CD4-positive, alpha-beta T cell treated with Interleukin-4 for 4 hours (primary cell): ENCODE results near the gene SPA17.

Experiments used
- DNase-seq: peaks from one replicate; pipeline ENCODE4 v3.0.0-alpha.2; 2020

The SPA17 gene

DNA sequence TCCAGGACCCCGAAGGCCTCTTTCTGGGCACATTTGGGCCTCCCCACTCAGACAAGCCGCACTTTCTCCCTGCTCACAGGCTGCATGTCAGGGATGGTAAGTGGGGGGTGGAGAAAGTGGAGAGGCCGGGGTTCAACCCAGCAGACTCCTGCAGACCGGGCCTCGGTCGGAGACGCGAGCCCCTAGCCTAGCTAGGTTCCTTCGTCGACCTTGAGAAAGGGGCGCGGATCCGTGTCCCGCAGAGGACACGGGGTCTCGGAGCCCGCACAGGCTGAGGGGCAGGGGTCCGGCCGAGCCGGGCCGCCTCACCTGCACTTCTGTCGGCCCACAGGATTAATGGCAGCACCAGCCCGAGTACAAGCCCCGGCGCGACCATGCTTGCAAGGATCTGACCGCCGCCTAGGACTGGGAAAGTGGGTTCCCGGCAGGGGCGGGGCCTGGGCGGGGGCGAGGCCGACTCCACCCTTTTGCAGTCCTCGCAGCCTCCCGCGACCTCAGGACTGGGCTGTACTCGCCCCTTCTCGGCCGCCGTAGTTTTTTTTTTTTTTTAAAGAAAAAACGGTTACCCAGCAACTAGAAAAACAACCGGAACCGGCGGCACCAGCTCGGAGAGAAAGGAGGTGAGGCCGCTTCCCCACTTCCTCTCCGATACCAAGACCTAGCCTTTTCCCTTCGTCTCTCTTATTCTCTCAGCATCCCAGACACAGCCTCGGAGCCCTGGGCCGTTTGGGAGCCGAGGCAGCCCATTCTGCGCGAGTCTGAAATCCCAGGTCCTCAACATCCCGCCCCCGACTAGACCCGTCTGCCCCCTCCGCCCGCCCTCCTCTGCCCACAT lies at the start of gene SPA17, which contains the start of gene SIAE:
Gene SPA17 (plus strand): TSS at position 572 of the 835 bp plus-strand sequence. CDS start 1,361 bp downstream, outside the sequence.
Gene SIAE (minus strand): TSS at position 407 of the 835 bp plus-strand sequence. CDS start 31 bp downstream, at position 376.
- peak; percentile 93 for DNase-seq

DNA sequence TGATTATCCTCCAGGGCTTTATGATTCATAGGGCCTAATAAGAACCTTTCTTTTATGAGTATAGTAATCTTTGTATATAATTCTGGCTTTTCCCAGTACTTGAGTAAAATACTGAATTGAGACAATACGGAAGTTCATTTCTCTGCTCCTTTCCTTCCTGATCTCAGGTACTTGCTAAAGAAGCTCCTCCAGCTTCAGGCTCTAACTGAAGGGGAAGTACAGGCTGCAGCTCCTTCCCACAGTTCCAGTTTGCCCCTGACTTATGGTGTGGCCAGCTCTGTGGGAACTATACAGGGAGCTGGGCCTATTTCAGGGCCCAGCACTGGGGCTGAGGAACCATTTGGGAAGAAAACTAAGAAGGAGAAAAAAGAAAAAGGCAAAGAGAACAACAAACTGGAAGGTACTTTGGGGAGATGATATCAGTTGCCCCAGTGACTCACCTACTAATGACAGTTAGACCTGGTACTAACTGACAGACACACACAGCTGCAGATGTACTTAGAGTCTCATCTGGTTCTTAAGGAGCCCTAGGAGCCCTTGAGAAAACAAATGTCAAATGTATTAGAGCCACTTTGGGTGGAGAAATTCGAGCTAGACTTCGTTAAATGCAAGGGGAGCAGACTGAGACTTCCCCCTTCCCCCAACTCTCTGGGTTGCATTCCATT lies 48.1 kb upstream of the SPA17 start:
- no peak for DNase-seq

DNA sequence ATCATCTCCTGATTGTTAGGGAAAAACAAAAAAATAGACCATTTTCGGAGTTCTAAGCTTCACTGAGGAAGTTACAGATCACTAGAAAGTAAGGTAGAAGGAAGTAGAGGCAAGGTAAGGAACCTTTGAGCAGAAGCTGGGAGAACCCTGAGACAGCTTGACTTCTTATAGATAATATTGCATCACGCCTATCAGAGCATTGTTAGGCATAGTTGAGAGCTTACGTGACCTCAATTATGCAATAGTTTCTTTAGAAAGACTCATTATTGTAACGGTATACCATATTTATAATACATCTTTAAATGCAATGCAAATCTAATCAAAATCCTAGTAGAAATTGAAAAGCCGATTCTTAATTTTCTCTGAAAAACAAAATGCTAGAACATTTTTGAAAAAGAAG lies 46.2 kb upstream of the SPA17 start:
- DNase-seq = no peak

- no peak for DNase-seq
These were observed 43.7 kb upstream of the SPA17 start for GRCh38 chr11:124629961-124630360.

GRCh38 chr11:124633355-124633754 lies 40.3 kb upstream of the SPA17 start:
- DNase-seq = no peak

DNA sequence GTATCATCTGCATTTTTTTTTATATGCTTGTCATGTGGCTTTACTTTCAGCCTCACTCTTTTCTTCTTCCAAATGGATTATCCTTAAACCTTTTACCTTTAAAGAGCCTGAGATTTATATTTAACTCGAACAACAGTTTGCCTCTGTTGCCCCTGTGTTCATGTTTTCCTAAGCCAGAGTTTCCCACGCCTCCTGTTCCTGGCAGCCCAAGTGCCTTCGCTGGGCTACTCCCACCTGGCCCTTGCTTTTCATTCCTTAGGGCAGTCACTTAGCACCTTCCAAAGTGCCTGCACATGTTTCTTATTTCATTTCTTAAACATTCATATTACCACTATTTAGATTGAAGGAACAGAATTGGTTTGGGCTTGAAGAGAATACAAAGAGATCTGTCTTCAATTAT lies 37.8 kb upstream of the SPA17 start:
- DNase-seq = no peak

DNA sequence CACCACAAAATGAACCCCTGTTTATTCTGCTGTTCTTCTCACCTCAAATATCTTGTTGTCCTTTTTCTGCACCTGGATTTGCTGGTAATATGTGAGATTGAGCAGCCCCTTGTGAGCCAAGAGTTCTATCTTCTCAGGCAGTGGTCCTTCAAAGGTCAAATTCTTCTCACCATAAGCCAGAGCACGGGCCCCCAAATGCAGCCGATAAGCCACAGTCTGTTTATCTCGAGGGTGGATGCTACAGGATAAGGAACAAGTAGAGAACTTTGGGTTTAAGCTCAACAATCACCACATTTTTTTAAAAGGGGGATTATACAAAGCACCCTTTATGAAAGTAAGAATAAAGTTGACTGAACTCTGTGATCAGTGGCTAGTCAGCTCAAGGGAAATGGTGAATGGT lies 35.2 kb upstream of the SPA17 start:
- DNase-seq = no peak

DNA sequence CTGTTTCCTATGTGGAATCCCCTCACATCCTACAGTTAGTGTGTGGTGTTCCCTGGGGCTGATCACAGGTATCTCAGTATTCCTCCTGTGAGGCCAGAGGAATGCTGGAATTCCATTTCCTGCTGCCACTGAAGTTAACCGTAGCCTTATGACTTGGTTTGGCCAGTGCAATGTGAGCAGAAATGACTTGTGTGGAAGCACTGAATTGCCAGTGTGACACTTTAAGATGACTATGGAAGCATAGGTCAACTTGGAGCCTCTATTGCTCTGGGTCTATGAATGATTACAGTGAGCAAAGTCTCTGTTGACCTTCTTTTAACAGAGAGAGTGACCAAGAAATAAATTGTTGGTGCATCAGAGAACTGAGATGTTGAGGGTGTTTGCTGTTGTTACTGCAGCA lies 34.5 kb upstream of the SPA17 start:
- no peak for DNase-seq

DNA sequence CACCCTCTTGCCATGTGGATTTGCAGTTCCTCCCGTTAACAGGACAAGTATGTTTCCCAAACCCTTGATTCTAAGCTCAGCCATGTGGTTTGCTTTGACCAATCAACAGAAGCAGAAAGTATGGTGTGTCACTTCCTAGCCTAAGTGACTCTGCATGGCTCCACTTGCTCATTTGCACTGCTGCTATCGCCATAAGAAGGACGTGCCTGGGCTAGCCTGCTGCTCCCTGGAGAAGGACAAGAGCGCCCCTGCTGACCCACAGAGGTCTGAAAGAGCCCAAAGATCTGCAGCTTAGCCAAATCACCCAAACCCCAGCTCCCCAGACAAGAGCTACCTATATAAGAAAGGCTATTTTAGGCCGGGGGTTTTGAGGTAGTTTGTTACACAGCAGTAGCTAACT lies 33.0 kb upstream of the SPA17 start:
- no peak for DNase-seq

GRCh38 chr11:124642628-124643027 lies 31.1 kb upstream of the SPA17 start:
- no peak for DNase-seq

GRCh38 chr11:124643042-124643604 lies 30.6 kb upstream of the SPA17 start:
- DNase-seq = no peak

DNA sequence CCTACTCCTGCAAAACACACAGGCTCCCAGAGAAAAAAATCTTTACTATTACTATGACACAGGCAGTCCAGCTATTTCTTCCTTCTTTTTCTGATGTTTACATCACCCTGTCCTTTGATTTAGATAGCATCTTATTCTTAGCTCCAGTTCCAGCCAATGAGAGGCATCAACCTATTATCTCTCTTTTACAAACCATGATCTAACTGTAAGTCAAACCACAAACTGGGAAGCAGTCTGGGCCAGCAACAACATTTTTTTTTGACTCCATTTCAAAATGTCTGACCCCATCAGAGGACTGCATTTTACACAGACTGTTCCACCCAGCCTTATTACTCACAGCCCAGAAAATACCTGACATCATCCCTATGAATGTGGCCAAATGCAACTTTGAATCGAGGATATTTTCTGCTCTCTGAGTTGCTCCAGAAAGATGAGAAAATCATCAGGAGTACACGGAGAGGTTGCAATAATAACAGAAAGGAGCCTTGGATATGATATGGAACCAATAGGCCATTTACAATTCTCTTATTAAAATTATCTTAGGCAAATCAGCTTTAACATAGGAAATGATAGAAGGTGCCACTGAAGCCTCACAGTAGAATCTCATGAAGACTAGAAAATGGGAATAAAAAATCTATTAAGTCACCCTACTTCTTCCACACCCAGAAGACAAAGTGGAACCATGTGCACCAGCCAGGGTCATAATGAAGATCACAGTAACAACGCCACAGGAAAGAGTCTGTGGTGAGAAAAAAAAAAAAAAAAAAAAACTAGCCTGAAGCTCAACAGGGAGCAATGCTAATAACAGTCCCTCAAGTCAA lies 29.9 kb upstream of the SPA17 start:
- no peak for DNase-seq

DNA sequence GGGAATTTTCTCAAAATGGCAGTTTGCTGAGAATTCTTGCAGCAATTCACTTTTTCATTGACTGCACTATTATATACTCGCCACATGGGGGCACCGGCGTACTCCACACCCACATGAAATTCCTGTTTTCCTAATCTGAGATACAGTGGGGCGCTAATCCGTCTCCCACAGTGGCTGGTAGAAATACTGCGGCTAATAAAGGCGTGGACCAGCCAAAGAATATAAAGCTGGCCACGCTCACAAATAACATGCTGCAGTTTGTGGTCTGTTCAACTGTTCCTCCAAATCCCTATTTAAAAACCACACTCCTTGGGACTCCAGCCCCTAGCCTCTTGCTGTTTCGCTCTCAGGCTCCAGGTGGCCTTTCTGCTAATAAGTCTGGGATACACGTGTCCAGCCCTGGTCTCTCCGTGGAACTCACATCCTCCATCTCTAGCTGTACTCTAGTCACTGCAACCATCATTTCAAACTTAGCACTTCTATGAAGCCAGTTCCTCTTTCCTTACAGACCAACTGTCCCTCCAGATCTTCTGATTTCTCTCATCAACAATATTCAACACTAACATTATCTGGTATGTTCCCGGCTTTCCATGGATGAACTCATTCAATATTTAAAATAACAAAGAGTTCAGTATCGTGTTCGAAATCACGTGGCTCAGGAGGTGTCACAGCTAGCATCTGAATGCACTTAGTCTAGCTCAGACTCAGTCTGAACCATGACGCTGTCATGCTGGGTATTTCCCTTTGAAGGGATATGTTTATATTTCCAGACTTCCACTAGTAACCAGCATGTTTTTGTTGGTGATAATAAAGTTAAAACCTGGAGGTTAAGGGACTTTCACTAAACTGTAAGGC lies 29.1 kb upstream of the SPA17 start:
- DNase-seq = peak; percentile 46

GRCh38 chr11:124646148-124646547 lies 27.6 kb upstream of the SPA17 start:
- DNase-seq = no peak

GRCh38 chr11:124648610-124649009 lies 25.1 kb upstream of the SPA17 start:
- no peak for DNase-seq

DNA sequence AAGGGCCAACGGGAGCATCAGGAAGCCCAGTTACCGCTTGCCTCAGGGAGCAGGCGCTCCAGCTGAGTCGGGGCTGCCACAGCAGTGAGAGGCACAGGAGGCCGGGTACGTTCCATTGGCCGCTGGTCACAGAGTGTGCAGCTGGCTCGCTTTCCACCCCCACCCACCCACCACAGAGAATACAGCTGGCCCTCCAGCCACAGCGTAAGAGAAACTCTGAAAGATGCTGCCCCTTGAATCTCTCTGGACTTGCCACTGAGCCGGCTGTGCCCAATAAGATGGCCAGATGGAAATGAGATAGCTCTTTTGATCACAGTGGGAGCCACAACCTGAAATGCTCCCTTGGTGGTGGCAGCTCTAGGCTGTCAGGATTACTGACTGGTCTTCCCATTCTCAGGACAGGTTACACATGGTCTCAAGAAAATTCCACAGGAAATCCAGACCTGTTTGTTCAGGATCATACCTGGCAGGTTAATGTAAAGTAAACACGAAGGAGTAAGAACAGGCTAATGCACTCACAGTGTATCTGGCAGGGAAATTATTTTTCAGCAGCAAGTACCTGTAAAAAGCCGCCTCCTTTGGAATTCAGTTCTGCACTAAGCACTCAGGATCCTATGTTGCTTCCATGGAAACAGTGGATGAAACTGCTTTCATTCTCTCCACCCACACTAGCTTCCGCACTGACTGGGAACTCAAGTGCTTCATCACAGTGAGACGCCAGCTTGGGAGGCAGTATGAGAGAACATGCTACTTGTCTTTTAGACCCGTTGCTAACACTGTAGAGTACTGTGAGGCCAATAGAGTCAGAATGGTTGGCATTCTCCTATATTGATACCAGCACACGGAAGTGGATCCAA lies 16.7 kb upstream of the SPA17 start:
- DNase-seq = no peak

DNA sequence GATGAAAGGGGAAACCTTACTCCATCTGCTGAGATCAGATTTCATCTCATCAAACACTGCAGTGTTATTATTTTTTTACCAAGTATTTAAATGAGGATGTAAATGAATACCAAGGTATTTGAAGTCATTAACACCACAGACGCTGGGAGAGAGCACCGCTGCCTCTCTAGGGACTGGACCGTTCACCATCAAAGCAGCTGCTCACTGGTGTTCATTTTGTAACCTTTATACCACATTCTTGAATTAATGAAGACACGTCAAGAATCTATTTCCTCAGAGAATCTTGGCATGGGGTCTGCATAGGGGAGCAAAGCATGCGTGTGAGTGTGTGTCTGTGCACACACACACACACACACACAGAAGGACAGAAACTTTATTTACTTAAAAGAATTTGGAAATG lies 15.8 kb upstream of the SPA17 start:
- DNase-seq = no peak

GRCh38 chr11:124658501-124658900 lies 15.2 kb upstream of the SPA17 start:
- no peak for DNase-seq

- no peak for DNase-seq
These were observed 14.7 kb upstream of the SPA17 start for GRCh38 chr11:124658986-124659385.

- DNase-seq = no peak
These were observed 12.2 kb upstream of the SPA17 start for GRCh38 chr11:124661553-124661952.

- DNase-seq = no peak
These were observed 11.6 kb upstream of the SPA17 start for GRCh38 chr11:124662106-124662505.
